Renal cortex interstitium (tissue), 11 donors: Measurements from ENCODE around the gene GPRIN1. TPM values are rescaled to one million over a fixed set of nuclear protein-coding genes. Genes with fewer than 3 reads are reported as not detected.

Experiments used
- DNase-seq, 11 donors: peaks; one replicate each; pipeline ENCODE4 v3.0.0-alpha.2; 2013; ENCODE audit warnings: low read depth in 9 of 11, low spot score in 4 of 11; ENCODE audit errors: extremely low read depth in 1 of 11
- polyA plus RNA-seq, 3 donors: library from polyadenylated mRNA; unstranded; fragments of 120-200 nt; gene quantifications; one replicate each; pipeline ENCODE4 v1.2.1, GENCODE V29; 2013; ENCODE audit not compliant: insufficient read length in 3 of 3

GPRIN1 gene
- polyA plus RNA-seq, 3 donors, result 1.4 to 2.3 (median 2.2) TPM

GRCh38 chr5:176646049-176646706, 36.2 kb upstream of the GPRIN1 start:
- no peak for DNase-seq

- DNase-seq, result no peak
These were observed 35.1 kb upstream of the GPRIN1 start for GRCh38 chr5:176644878-176645670.

- no peak for DNase-seq
These were observed 34.3 kb upstream of the GPRIN1 start for GRCh38 chr5:176644294-176644693.

GRCh38 chr5:176643491-176644219, 33.7 kb upstream of the GPRIN1 start:
- no peak for DNase-seq

- no peak for DNase-seq
These were observed 32.9 kb upstream of the GPRIN1 start for GRCh38 chr5:176642675-176643490.

- DNase-seq, result no peak
These were observed 30.7 kb upstream of the GPRIN1 start for GRCh38 chr5:176640616-176641015.

- no peak for DNase-seq
These were observed 30.0 kb upstream of the GPRIN1 start for GRCh38 chr5:176639981-176640380.

- DNase-seq, result no peak
These were observed 29.3 kb upstream of the GPRIN1 start for GRCh38 chr5:176639208-176639607.

GRCh38 chr5:176638437-176638836, 28.5 kb upstream of the GPRIN1 start:
- no peak for DNase-seq

GRCh38 chr5:176637556-176637955, 27.6 kb upstream of the GPRIN1 start:
- no peak for DNase-seq

- DNase-seq, result no peak
These were observed 26.5 kb upstream of the GPRIN1 start for GRCh38 chr5:176636426-176636825.

GRCh38 chr5:176633598-176633997, 23.6 kb upstream of the GPRIN1 start:
- DNase-seq, result no peak

- DNase-seq, result no peak
These were observed 22.8 kb upstream of the GPRIN1 start for GRCh38 chr5:176632745-176633144.

GRCh38 chr5:176631383-176632200, 21.6 kb upstream of the GPRIN1 start:
- no peak for DNase-seq

GRCh38 chr5:176630681-176631222, 20.8 kb upstream of the GPRIN1 start:
- peak in 1 of 11 donors; percentile 13 for DNase-seq

- peak in 5 of 11 donors; percentile 5 to 49 (median 33) for DNase-seq
These were observed 20.1 kb upstream of the GPRIN1 start, which contains the start of the genes EIF4E1B and SNCB for GRCh38 chr5:176629853-176630680. Gene EIF4E1B (plus strand): TSS chr5:176630675. CDS start chr5:176642788, 12,113 bp downstream. Gene SNCB (minus strand): TSS chr5:176630534. CDS start chr5:176629654, 880 bp downstream.

GRCh38 chr5:176629317-176629852, 19.4 kb upstream of the GPRIN1 start:
- no peak for DNase-seq
